Activated T-helper 2 cell treated with anti-CD3 and anti-CD28 coated beads, Interferon-gamma antibody, Interleukin-2, Interleukin-4, amounts not matched to agents 10 μg/mL and 5 μg/mL and 100 μg/mL, durations not matched to agents 14 hours and 24 hours and 36 hours (primary cell): ENCODE results near the gene HOXD3. TPM values are rescaled to one million over a fixed set of nuclear protein-coding genes. Genes with fewer than 3 reads are reported as not detected.

Experiments
- DNase-seq: peaks from one replicate; pipeline ENCODE4 v3.0.0; 2021; ENCODE audit warnings: low spot score
- H3K27ac Mint-ChIP-seq: one replicate; pipeline ENCODE4 v1.8.0; 2021; ENCODE audit warnings: mixed read lengths
- H3K27me3 Mint-ChIP-seq: one replicate; pipeline ENCODE4 v1.8.0; 2021; ENCODE audit warnings: low read depth, mixed read lengths
- H3K36me3 Mint-ChIP-seq: one replicate; pipeline ENCODE4 v1.8.0; 2021; ENCODE audit warnings: low read depth, mixed read lengths
- H3K4me1 Mint-ChIP-seq: one replicate; pipeline ENCODE4 v1.8.0; 2021; ENCODE audit warnings: low read depth, mixed read lengths
- H3K4me3 Mint-ChIP-seq: one replicate; pipeline ENCODE4 v1.8.0; 2021; ENCODE audit warnings: low read depth, mild to moderate bottlenecking, moderate library complexity, mixed read lengths
- H3K9me3 Mint-ChIP-seq: one replicate; pipeline ENCODE4 v1.8.0; 2021; ENCODE audit warnings: mixed read lengths
- intact Hi-C: fragments of 100-400 bp; cut with micrococcal nuclease; formaldehyde crosslinking; loops from one replicate; pipeline ENCODE4 v1.15.1; 2023
- total RNA-seq: library from RNA; stranded (reverse); gene quantifications from 2 replicates; pipeline ENCODE4 v1.2.3, GENCODE V29; 2022

The HOXD3 gene
- total RNA-seq, 1 donor from 2014 or later: not detected

- no peak overlapping the region for H3K27ac Mint-ChIP-seq
- H3K9me3 Mint-ChIP-seq: no peaks in the 10 kb centered on the region
- peaks cover 27% of the 10 kb centered on the region for H3K27me3 Mint-ChIP-seq
- no peak overlapping the region for H3K4me3 Mint-ChIP-seq
- DNase-seq: no peak
- H3K36me3 Mint-ChIP-seq: no peaks in the 10 kb centered on the region
- no peaks in the 10 kb centered on the region for H3K4me1 Mint-ChIP-seq
- intact Hi-C loops: no loop called here
Measured at GRCh38 chr2:176199902-176200301, 42.8 kb downstream of the HOXD3 start.

- H3K4me3 Mint-ChIP-seq: no peak overlapping the region
- no peaks in the 10 kb centered on the region for H3K36me3 Mint-ChIP-seq
- no peak for DNase-seq
- H3K9me3 Mint-ChIP-seq: no peaks in the 10 kb centered on the region
- intact Hi-C loops: no loop called here
- peaks cover 25% of the 10 kb centered on the region for H3K27me3 Mint-ChIP-seq
- H3K27ac Mint-ChIP-seq: no peak overlapping the region
- no peaks in the 10 kb centered on the region for H3K4me1 Mint-ChIP-seq
Measured at GRCh38 chr2:176200971-176201370, 43.9 kb downstream of the HOXD3 start.

GRCh38 chr2:176202491-176202890 lies 45.4 kb downstream of the HOXD3 start:
- no peak for DNase-seq
- Mint-ChIP-seq H3K4me1 (no peaks in the 10 kb centered on the region), H3K27ac (no peak overlapping the region), H3K4me3 (no peak overlapping the region), H3K27me3 (peaks cover 17% of the 10 kb centered on the region), H3K9me3 (no peaks in the 10 kb centered on the region), H3K36me3 (no peaks in the 10 kb centered on the region)
- intact Hi-C loops: no loop called here

GRCh38 chr2:176205126-176205525 lies 48.0 kb downstream of the HOXD3 start:
- Mint-ChIP-seq H3K9me3 (no peaks in the 10 kb centered on the region), H3K27ac (no peak overlapping the region), H3K36me3 (no peaks in the 10 kb centered on the region), H3K27me3 (peaks cover 14% of the 10 kb centered on the region), H3K4me3 (no peak overlapping the region), H3K4me1 (no peaks in the 10 kb centered on the region)
- no peak for DNase-seq
- intact Hi-C loops: no loop called here

GRCh38 chr2:176206136-176206535 lies 49.0 kb downstream of the HOXD3 start:
- Mint-ChIP-seq H3K27ac (no peak overlapping the region), H3K9me3 (no peaks in the 10 kb centered on the region), H3K36me3 (no peaks in the 10 kb centered on the region), H3K27me3 (peaks cover 16% of the 10 kb centered on the region), H3K4me1 (no peaks in the 10 kb centered on the region), H3K4me3 (no peak overlapping the region)
- DNase-seq: no peak
- intact Hi-C loops: no loop called here

GRCh38 chr2:176206682-176207081 lies 49.6 kb downstream of the HOXD3 start:
- no peaks in the 10 kb centered on the region for H3K4me1 Mint-ChIP-seq
- H3K27me3 Mint-ChIP-seq: peaks cover 17% of the 10 kb centered on the region
- no peak overlapping the region for H3K27ac Mint-ChIP-seq
- intact Hi-C loops: no loop called here
- no peak overlapping the region for H3K4me3 Mint-ChIP-seq
- H3K9me3 Mint-ChIP-seq: no peaks in the 10 kb centered on the region
- no peaks in the 10 kb centered on the region for H3K36me3 Mint-ChIP-seq
- DNase-seq: no peak

- intact Hi-C loops: no loop called here
- no peaks in the 10 kb centered on the region for H3K9me3 Mint-ChIP-seq
- no peak overlapping the region for H3K27ac Mint-ChIP-seq
- H3K27me3 Mint-ChIP-seq: peaks cover 12% of the 10 kb centered on the region
- no peaks in the 10 kb centered on the region for H3K4me1 Mint-ChIP-seq
- DNase-seq: no peak
- no peaks in the 10 kb centered on the region for H3K36me3 Mint-ChIP-seq
- no peak overlapping the region for H3K4me3 Mint-ChIP-seq
Measured at GRCh38 chr2:176211110-176211509, 54.0 kb downstream of the HOXD3 start.

- H3K9me3 Mint-ChIP-seq: no peaks in the 10 kb centered on the region
- H3K4me1 Mint-ChIP-seq: no peaks in the 10 kb centered on the region
- no peak overlapping the region for H3K4me3 Mint-ChIP-seq
- H3K36me3 Mint-ChIP-seq: no peaks in the 10 kb centered on the region
- peaks cover 13% of the 10 kb centered on the region for H3K27me3 Mint-ChIP-seq
- H3K27ac Mint-ChIP-seq: no peak overlapping the region
- intact Hi-C loops: no loop called here
- no peak for DNase-seq
Measured at GRCh38 chr2:176212276-176212675, 55.2 kb downstream of the HOXD3 start.

- Mint-ChIP-seq H3K27me3 (peaks cover 13% of the 10 kb centered on the region), H3K4me3 (no peak overlapping the region), H3K36me3 (no peaks in the 10 kb centered on the region), H3K4me1 (no peaks in the 10 kb centered on the region), H3K27ac (no peak overlapping the region), H3K9me3 (no peaks in the 10 kb centered on the region)
- intact Hi-C loops: no loop called here
- no peak for DNase-seq
Measured at GRCh38 chr2:176213406-176213805, 56.3 kb downstream of the HOXD3 start.

Other genes starting within 250 kb of the HOXD3 start
- 50.3 and 51.9 TPM in 2 replicates for gene LNPK, start 155.0 kb upstream of the HOXD3 start, total RNA-seq
- not detected in 2 replicates for gene EVX2, start 73.3 kb upstream of the HOXD3 start, total RNA-seq
- not detected in 2 replicates for gene HOXD13, start 64.6 kb upstream of the HOXD3 start, total RNA-seq
- not detected in 2 replicates for gene HOXD12, start 57.5 kb upstream of the HOXD3 start, total RNA-seq
- not detected in 2 replicates for gene HOXD11, start 50.0 kb upstream of the HOXD3 start, total RNA-seq
- gene HOXD10, start 40.5 kb upstream of the HOXD3 start, total RNA-seq: not detected in 2 replicates
- gene HOXD9, start 34.6 kb upstream of the HOXD3 start, total RNA-seq: not detected in 2 replicates
- not detected in 2 replicates for gene HOXD8, start 27.6 kb upstream of the HOXD3 start, total RNA-seq
- not detected in 2 replicates for gene HOXD4, start 5.8 kb upstream of the HOXD3 start, total RNA-seq
- gene HOXD1, start 31.4 kb downstream of the HOXD3 start, total RNA-seq: not detected in 2 replicates
- 26.0 and 26.2 TPM in 2 replicates for gene MTX2, start 112.1 kb downstream of the HOXD3 start, total RNA-seq